Naive B cell (primary cell): ENCODE results near the gene SYNE2. TPM values are rescaled to one million over a fixed set of nuclear protein-coding genes. Genes with fewer than 3 reads are reported as not detected.
"Not testable (repeated sequence)": the region's sequence is repeated elsewhere in the genome, so short reads cannot be mapped to it uniquely, and the experiment has no call there.

Experiments
- ATAC-seq, 2 donors: fragments of 150-1000 bp; cut with Tn5 transposase; 2 replicates each; pipeline ENCODE4 v1.10.0; 2021; ENCODE audit warnings: low read depth in 2 of 2, mild to moderate bottlenecking in 2 of 2, moderate library complexity in 2 of 2
- DNase-seq: peaks from one replicate; pipeline ENCODE4 v3.0.0; 2022
- H3K27ac Mint-ChIP-seq, 6 donors: one replicate each; pipeline ENCODE4 v1.8.0; 2020 to 2022; ENCODE audit warnings: mild to moderate bottlenecking in 6 of 6, mixed read lengths in 6 of 6, moderate library complexity in 5 of 6, inconsistent platforms in 2 of 6
- H3K27me3 Mint-ChIP-seq, 3 donors: one replicate each; pipeline ENCODE4 v1.8.0; 2021 to 2022; ENCODE audit warnings: mixed read lengths in 3 of 3, mild to moderate bottlenecking in 1 of 3
- H3K36me3 Mint-ChIP-seq, 2 donors: one replicate each; pipeline ENCODE4 v1.8.0; 2020 to 2022; ENCODE audit warnings: mixed read lengths in 2 of 2, inconsistent platforms in 1 of 2, mild to moderate bottlenecking in 1 of 2
- H3K4me1 Mint-ChIP-seq, 3 donors: one replicate each; pipeline ENCODE4 v1.8.0; 2020 to 2022; ENCODE audit warnings: mixed read lengths in 3 of 3, inconsistent platforms in 1 of 3, mild to moderate bottlenecking in 1 of 3, moderate library complexity in 1 of 3
- H3K4me3 Mint-ChIP-seq, 8 donors: one replicate each; pipeline ENCODE4 v1.8.0; 2020 to 2022; ENCODE audit warnings: mild to moderate bottlenecking in 8 of 8, mixed read lengths in 8 of 8, moderate library complexity in 8 of 8, inconsistent platforms in 2 of 8
- H3K9me3 Mint-ChIP-seq, 7 donors: one replicate each; pipeline ENCODE4 v1.8.0; 2020 to 2022; ENCODE audit warnings: mixed read lengths in 7 of 7, mild to moderate bottlenecking in 5 of 7, inconsistent platforms in 2 of 7, moderate library complexity in 1 of 7
- polyA plus RNA-seq, 6 donors: library from polyadenylated mRNA; unstranded; fragments of 300-500 nt; fragmentation: Illumina TruSeq; gene quantifications; one replicate each; pipeline ENCODE4 v1.2.3, GENCODE V29; 2021; ENCODE audit warnings: low read depth in 6 of 6

SYNE2 gene
- polyA plus RNA-seq, 6 donors from 2014 or later = 12.0 to 24.8 (median 19.0) TPM

DNA sequence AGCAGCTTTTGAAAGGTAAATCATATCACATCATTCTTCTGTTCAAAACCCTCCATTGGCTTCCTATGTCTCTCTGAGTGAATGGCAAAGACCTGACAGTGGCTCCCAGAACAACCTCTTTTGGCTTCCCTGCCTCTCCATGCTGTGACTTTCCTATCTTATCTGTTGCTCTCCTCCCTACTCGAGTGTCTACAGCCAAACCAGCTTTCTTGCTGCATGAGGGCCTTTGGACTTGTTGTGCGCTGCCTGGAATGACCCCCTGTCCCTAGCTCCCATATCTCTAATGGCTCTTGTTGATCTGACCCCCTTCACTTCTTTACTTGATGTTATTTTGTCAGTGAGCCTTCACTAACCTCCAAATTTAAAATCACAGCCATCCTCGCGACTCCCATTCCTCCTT lies 2.5 kb downstream of the SYNE2 start:
- no peaks in the 10 kb centered on the region for H3K9me3 Mint-ChIP-seq
- peaks cover 9 to 26% (median 13%) of the 10 kb centered on the region in 3 donors for H3K4me1 Mint-ChIP-seq
- ATAC-seq (no peak), DNase-seq (no peak)
- peak overlapping the region in 3 of 8 donors; percentile 35 to 80 (median 48) for H3K4me3 Mint-ChIP-seq
- H3K27ac Mint-ChIP-seq = peak overlapping the region in 1 of 6 donors; percentile 49
- no peaks in the 10 kb centered on the region for H3K36me3 Mint-ChIP-seq
- H3K27me3 Mint-ChIP-seq = peaks cover 0 to 11% (median 4%) of the 10 kb centered on the region in 3 donors

DNA sequence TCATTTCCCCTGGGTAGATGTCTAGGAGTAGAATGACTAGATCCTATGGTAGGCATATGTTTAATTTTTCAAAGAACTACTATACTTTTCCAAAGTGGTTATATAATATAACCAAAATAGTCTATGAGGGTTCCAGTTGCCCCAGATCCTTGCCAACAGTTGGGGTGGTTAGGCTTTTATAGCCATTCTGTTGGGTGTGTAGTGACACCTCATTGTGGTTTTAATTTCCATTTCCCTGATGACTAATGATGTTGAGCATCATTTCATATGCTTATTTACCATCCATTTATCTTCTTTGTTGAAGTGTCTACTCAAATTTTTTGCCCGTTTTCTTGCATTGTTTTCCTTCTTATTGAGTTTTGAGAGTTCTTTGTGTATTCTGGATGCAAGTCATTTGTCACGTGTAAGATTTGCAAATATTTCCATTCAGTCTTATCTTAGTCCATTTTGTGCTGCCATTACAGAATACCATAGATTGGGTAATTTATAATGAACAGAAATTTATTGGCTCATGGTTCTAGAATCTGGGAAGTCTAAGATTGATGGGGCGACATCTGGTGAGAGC lies 4.7 kb downstream of the SYNE2 start:
- Mint-ChIP-seq H3K9me3 (no peaks in the 10 kb centered on the region), H3K36me3 (no peaks in the 10 kb centered on the region), H3K4me3 (peak overlapping the region in 1 of 8 donors; percentile 50), H3K27me3 (peaks cover 0 to 11% (median 4%) of the 10 kb centered on the region in 3 donors), H3K4me1 (peaks cover 11 to 20% (median 12%) of the 10 kb centered on the region in 3 donors), H3K27ac (peak overlapping the region in 2 of 6 donors; percentile 1 to 29)
- ATAC-seq = no peak
- no peak for DNase-seq

DNA sequence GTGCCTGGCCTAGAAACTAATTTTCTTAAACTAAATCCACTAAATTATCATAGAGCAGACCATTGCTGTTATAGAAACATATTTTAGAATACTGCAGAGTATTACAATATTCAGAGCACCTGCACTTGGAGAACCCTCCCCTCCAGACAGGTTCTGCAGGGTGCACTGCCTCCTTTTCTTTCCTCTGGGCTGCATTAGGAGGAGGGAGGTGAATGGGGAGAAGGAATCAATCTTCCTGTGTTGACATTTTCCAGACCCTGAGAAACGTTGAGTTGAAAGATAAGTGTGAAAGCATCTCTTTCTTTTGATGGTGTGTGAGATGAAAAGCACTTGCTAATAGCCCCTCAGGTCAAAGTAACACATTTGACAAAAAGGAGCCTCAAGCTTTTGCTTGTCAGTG lies 7.3 kb downstream of the SYNE2 start:
- DNase-seq (no peak), ATAC-seq (no peak)
- H3K9me3 Mint-ChIP-seq = no peaks in the 10 kb centered on the region
- no peak overlapping the region for H3K4me3 Mint-ChIP-seq
- peaks cover 0 to 11% (median 4%) of the 10 kb centered on the region in 3 donors for H3K27me3 Mint-ChIP-seq
- no peaks in the 10 kb centered on the region for H3K36me3 Mint-ChIP-seq
- H3K27ac Mint-ChIP-seq = no peak overlapping the region
- peaks cover 18 to 21% (median 20%) of the 10 kb centered on the region in 3 donors for H3K4me1 Mint-ChIP-seq

DNA sequence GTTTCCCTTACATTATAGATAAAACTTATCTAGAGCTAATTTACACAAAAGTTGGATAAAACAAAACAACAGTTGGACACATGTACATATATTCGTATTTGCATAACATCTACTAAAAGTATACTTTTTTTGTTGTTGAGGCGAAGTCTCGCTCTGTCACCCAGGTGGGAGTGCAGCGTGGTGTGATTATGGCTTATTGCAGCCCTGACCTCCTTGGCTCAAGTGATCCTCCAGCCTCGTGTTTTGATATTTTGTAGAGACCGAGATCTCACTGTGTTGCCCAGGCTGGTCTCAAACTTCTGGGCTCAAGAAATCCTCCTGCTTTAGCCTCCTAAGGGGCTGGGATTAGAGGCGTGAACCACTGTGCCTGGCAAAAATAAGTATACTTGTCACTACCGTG lies 9.4 kb downstream of the SYNE2 start:
- H3K27ac Mint-ChIP-seq = peak overlapping the region in 2 of 6 donors; percentile 10 to 51

DNA sequence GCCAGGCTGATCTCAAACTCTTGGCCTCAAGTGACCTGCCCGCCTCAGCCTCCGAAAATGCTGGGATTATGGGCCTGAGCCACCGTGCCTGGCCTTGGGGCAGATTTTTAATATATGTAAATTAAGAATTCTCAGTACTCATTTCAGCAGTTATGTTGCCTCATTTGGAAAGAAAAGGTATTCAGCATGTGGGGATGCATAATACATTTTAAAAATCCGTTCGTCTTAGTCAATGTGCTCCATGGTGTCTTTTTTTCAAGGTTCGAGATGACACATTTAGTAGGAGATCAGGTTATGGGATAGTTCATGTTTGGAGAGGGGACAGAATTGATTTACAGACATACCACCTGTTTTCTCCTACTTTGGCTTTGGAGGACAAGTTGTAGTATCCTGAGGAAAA lies 10.2 kb downstream of the SYNE2 start:
- no peak overlapping the region for H3K4me3 Mint-ChIP-seq
- no peak for DNase-seq
- H3K4me1 Mint-ChIP-seq = peaks cover 21 to 38% (median 36%) of the 10 kb centered on the region in 3 donors
- peak overlapping the region in 2 of 6 donors; percentile 10 to 72 for H3K27ac Mint-ChIP-seq
- ATAC-seq = no peak
- no peaks in the 10 kb centered on the region for H3K36me3 Mint-ChIP-seq
- no peaks in the 10 kb centered on the region for H3K9me3 Mint-ChIP-seq
- H3K27me3 Mint-ChIP-seq = no peaks in the 10 kb centered on the region

More for the DNA sequence above, 9.4 kb downstream of the SYNE2 start:
- DNase-seq (no peak), ATAC-seq (no peak)
- Mint-ChIP-seq H3K36me3 (no peaks in the 10 kb centered on the region), H3K27me3 (peaks cover 0 to 4% (median 0%) of the 10 kb centered on the region in 3 donors), H3K4me3 (peak overlapping the region in 1 of 8 donors; percentile 21), H3K9me3 (no peaks in the 10 kb centered on the region), H3K4me1 (peaks cover 26 to 30% (median 30%) of the 10 kb centered on the region in 3 donors)

DNA sequence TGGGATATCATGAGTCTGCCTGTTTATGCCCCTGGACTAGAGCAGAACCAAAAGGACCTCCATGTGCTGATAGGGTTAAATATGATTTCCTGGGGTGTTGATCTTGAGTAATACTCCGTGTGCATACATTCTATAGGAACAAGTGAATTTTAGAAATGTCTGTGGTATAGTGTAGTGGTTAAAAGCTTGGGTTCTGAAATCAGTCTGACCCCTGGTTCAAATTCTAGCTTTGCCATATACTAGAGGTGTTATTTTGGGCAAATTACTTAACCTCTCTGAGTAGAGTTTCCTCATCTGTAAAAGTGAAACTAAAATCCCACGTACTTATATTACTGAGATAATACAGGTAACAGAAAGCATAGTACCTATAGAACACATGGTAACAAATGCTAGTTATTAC lies 12.0 kb downstream of the SYNE2 start:
- H3K9me3 Mint-ChIP-seq, H3K36me3 Mint-ChIP-seq, DNase-seq, H3K27me3 Mint-ChIP-seq: not testable (repeated sequence)
- peaks cover 23 to 55% (median 52%) of the 10 kb centered on the region in 3 donors for H3K4me1 Mint-ChIP-seq
- peak overlapping the region in 7 of 8 donors; percentile 5 to 80 (median 60) for H3K4me3 Mint-ChIP-seq
- ATAC-seq = peak; percentile 32 to 34
- peak overlapping the region in 5 of 6 donors; percentile 21 to 79 (median 43) for H3K27ac Mint-ChIP-seq

DNA sequence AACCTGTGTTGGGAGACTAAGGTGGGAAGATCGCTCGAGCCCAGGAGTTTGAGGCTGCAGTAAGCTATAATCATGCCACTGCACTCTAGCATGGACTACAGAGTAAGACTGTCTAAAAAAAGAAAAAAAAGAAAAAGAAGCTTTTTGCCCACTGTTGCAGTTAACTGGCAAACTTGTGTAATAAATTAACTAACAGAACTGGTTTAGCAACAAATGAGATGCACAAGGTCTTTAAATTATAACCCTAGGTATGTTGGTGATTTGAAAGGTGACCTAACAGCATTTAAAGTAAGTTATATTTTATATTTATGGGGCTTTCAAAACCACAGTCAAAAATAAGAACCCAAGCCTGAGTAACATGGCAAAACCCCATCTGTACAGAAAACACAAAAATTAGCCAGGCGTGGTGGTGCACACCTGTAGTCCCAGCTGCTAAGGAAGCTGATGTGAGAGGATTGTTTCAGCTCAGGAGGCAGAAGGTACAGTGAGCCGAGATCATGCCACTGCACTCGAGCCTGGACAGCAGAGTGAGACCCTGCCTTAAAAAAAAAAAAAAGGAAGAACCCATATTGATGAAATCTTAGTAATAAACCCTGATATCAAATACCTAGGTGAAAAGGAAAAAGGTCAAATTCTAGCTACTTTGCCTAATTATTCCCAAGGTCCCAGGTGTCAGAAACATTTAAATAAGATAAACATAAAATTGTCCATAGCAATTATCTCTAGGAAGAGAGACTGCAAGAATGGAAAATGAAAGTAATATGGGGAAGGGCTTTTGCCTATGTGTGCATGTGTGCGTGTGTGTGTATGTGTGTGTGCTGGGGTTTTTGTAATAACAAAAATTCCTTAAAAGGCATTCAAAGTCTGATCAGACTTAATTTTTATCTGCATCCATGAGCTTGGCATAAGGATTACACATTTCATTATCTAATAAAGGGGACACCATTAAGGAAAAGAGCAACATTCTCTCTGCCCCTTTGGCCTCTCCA lies 15.4 kb downstream of the SYNE2 start:
- Mint-ChIP-seq H3K27ac (peak overlapping the region; percentile 69 to 92 (median 85)), H3K9me3 (no peaks in the 10 kb centered on the region), H3K4me3 (peak overlapping the region; percentile 23 to 85 (median 50)), H3K27me3 (no peaks in the 10 kb centered on the region), H3K36me3 (no peaks in the 10 kb centered on the region), H3K4me1 (peaks cover 26 to 69% (median 60%) of the 10 kb centered on the region in 3 donors)
- ATAC-seq (peak; percentile 57 to 58), DNase-seq (peak; percentile 47)

DNA sequence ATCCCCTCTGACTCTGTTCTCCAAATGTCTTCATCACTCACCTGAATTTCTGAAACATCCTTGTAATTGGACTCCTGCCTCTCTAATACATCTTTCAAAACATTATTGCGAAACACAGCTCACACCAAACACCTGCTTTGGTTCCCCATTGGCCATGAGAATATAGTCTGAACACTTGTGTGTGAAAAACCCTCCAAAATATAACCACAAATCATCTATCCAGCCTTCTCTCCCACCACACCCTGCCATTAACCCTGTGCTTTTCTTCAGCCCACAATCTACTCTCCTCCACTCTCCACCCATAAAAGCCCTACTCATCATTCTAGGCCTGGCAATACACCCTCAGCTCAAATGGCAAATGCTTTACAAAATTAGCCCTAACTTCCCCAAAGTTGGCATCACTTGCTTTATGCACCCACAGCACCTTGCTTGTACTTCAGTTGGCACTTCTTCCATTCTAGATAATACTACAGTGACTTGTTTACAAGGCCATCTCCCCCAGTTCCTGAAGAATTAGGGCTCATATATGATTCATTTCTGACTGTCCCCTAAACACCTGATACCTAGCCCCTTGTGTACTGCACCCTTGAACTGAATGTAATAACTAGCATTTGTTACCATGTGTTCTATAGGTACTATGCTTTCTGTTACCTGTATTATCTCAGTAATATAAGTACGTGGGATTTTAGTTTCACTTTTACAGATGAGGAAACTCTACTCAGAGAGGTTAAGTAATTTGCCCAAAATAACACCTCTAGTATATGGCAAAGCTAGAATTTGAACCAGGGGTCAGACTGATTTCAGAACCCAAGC lies 17.3 kb downstream of the SYNE2 start:
- not testable (repeated sequence) for DNase-seq, H3K9me3 Mint-ChIP-seq, H3K27me3 Mint-ChIP-seq, H3K36me3 Mint-ChIP-seq
- Mint-ChIP-seq H3K4me3 (peak overlapping the region in 6 of 8 donors; percentile 5 to 60 (median 31)), H3K27ac (peak overlapping the region; percentile 44 to 90 (median 84)), H3K4me1 (peaks cover 27 to 68% (median 61%) of the 10 kb centered on the region in 3 donors)
- peak; percentile 21 to 35 for ATAC-seq

DNA sequence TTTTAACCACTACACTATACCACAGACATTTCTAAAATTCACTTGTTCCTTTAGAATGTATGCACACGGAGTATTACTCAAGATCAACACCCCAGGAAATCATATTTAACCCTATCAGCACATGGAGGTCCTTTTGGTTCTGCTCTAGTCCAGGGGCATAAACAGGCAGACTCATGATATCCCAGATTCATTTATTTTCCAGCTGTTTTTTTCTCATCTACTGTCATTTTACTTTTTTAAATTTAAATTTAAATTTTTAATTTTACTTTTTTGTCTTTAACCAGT lies 17.9 kb downstream of the SYNE2 start:
- peaks cover 27 to 66% (median 61%) of the 10 kb centered on the region in 3 donors for H3K4me1 Mint-ChIP-seq
- H3K27ac Mint-ChIP-seq, H3K27me3 Mint-ChIP-seq, ATAC-seq, H3K36me3 Mint-ChIP-seq, H3K9me3 Mint-ChIP-seq, H3K4me3 Mint-ChIP-seq, DNase-seq: not testable (repeated sequence)

DNA sequence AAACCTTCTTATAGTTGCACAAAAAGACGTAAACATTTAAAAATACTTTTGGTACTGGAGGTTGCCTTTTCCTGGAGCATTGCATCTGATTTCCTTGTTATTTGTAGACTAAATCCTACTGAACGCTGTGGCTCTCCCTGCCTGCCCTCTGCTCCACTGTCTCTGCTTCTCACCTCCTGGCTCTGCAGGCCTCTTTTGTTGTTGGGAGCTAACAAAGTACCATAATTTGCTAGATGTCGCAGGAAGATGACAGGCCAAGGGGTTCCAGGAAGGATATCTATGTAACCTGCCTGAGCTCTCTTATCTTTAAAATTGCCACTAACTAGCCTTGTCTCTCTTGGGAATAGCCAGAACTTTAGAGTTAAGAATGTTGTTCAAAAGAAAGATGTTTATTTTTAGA lies 21.4 kb downstream of the SYNE2 start:
- DNase-seq = no peak
- H3K27ac Mint-ChIP-seq = peak overlapping the region in 4 of 6 donors; percentile 19 to 58 (median 36)
- ATAC-seq = no peak
- H3K4me1 Mint-ChIP-seq = peaks cover 28 to 45% (median 34%) of the 10 kb centered on the region in 3 donors
- H3K9me3 Mint-ChIP-seq = no peaks in the 10 kb centered on the region
- H3K4me3 Mint-ChIP-seq = peak overlapping the region in 1 of 8 donors; percentile 7
- no peaks in the 10 kb centered on the region for H3K27me3 Mint-ChIP-seq
- H3K36me3 Mint-ChIP-seq = no peaks in the 10 kb centered on the region

DNA sequence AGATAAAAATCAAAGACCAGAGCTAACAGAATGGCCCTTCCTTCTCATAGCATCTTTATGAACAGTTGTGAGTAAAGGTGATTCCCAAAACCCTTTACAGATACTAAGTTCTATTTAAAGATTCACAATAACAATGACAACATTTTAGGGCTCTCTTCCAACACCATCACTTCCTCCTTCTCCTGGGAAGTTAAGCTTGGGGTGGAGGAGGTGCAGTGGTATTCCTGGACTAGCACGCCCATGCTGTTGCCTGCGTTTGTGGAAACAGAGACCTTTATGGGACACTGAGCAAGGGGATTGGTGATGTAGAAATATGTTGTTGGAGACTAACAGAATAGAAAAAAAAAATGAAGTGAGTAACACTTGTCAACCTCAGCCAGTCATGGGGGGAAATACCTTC lies 22.5 kb downstream of the SYNE2 start:
- peaks cover 20 to 35% (median 24%) of the 10 kb centered on the region in 3 donors for H3K4me1 Mint-ChIP-seq

DNA sequence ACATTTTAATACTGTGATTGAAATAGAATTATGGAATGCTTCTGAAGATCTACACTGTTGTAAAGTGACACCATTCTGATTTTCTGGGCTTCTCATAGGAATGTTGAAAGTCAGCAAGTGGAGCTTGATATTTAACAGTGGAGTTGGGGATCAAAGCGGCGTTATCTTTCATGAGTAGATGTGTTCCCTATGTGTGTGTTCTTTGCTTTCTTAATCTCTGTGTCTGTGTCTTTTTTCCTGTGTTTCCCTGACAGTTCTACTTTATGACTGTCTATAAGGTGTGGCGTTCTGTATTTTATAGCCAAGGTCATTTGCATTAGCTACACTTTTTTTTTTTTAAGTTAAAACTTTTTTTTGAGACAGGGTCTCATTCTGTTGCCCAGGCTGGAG lies 24.7 kb downstream of the SYNE2 start:
- DNase-seq (no peak), ATAC-seq (no peak)
- Mint-ChIP-seq H3K9me3 (no peaks in the 10 kb centered on the region), H3K4me3 (no peak overlapping the region), H3K27ac (peak overlapping the region in 1 of 6 donors; percentile 40), H3K36me3 (no peaks in the 10 kb centered on the region), H3K27me3 (no peaks in the 10 kb centered on the region), H3K4me1 (peaks cover 21 to 36% (median 22%) of the 10 kb centered on the region in 3 donors)

More for the DNA sequence above, 22.5 kb downstream of the SYNE2 start:
- ATAC-seq (no peak), DNase-seq (no peak)
- Mint-ChIP-seq H3K9me3 (no peaks in the 10 kb centered on the region), H3K36me3 (no peaks in the 10 kb centered on the region), H3K4me3 (no peak overlapping the region), H3K27ac (peak overlapping the region in 1 of 6 donors; percentile 35), H3K27me3 (no peaks in the 10 kb centered on the region)

DNA sequence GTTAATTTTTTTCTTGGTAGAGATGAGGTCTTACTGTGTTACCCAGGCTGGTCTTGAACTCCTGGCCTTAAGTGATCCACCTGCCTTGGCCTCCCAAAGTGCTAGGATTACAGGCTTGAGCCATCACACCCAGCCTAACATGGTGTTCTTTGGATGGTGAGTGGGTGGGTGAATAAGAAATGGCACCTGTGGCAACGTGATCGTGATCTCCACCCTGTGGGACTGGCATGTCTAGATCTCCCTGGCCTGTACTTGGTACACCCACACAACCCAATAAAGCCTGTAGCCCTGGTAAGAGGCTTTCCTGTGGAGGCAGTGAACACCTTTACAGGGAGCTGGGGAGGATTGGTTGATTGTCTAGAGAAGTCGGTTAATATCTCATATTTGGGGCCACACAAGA lies 25.2 kb downstream of the SYNE2 start:
- peak overlapping the region in 1 of 6 donors; percentile 57 for H3K27ac Mint-ChIP-seq
- no peak overlapping the region for H3K4me3 Mint-ChIP-seq
- H3K4me1 Mint-ChIP-seq = peaks cover 17 to 31% (median 22%) of the 10 kb centered on the region in 3 donors

More for the DNA sequence above, 25.2 kb downstream of the SYNE2 start:
- DNase-seq (no peak), ATAC-seq (no peak)
- Mint-ChIP-seq H3K36me3 (no peaks in the 10 kb centered on the region), H3K27me3 (no peaks in the 10 kb centered on the region), H3K9me3 (no peaks in the 10 kb centered on the region)
